Liver (tissue), 9 donors: ENCODE results near the gene SMAP1. TPM values are rescaled to one million over a fixed set of nuclear protein-coding genes. Genes with fewer than 3 reads are reported as not detected.

Experiments used
- DNase-seq: peaks from one replicate; pipeline ENCODE4 v3.0.0-alpha.2; 2017; ENCODE audit warnings: low spot score
- H3K27ac ChIP-seq, 2 donors: one replicate each; pipeline ENCODE4 v1.7.0; 2013; ENCODE audit warnings: inconsistent platforms in 2 of 2, low read length in 2 of 2, control low read depth in 1 of 2, low read depth in 1 of 2, mild to moderate bottlenecking in 1 of 2
- H3K27me3 ChIP-seq, 4 donors: one replicate each; pipeline versions ENCODE4 v1.6.1 to v1.7.0; 2013; ENCODE audit warnings: low read length in 3 of 4, inconsistent platforms in 1 of 4, mild to moderate bottlenecking in 1 of 4, moderate library complexity in 1 of 4; ENCODE audit not compliant: control insufficient read depth in 4 of 4, insufficient read depth in 4 of 4
- H3K36me3 ChIP-seq, 4 donors: one replicate each; pipeline versions ENCODE4 v1.6.1 to v1.7.0; 2013; ENCODE audit warnings: low read length in 3 of 4, mild to moderate bottlenecking in 3 of 4, low read depth in 1 of 4, moderate library complexity in 1 of 4; ENCODE audit not compliant: control insufficient read depth in 4 of 4, insufficient read depth in 3 of 4
- H3K4me1 ChIP-seq, 4 donors: one replicate each; pipeline versions ENCODE4 v1.6.1 to v1.7.0; 2013; ENCODE audit warnings: low read length in 3 of 4, mild to moderate bottlenecking in 3 of 4, moderate library complexity in 1 of 4; ENCODE audit not compliant: control insufficient read depth in 4 of 4, insufficient read depth in 4 of 4
- H3K4me3 ChIP-seq, 3 donors: one replicate each; pipeline versions ENCODE4 v1.6.1 to v1.7.0; 2013; ENCODE audit warnings: low read length in 3 of 3, control low read depth in 1 of 3, low read depth in 1 of 3, mild to moderate bottlenecking in 1 of 3
- H3K9ac ChIP-seq, 2 donors: one replicate each; pipeline ENCODE4 v1.7.0; 2013; ENCODE audit warnings: low read length in 2 of 2, mild to moderate bottlenecking in 2 of 2, moderate library complexity in 2 of 2, control low read depth in 1 of 2, low read depth in 1 of 2
- H3K9me3 ChIP-seq, 4 donors: one replicate each; pipeline versions ENCODE4 v1.6.1 to v1.7.0; 2013; ENCODE audit warnings: low read length in 3 of 4; ENCODE audit not compliant: control insufficient read depth in 4 of 4
- EGR1 ChIP-seq, 2 donors: IDR thresholded peaks; 2 replicates each; pipeline ENCODE4 v1.6.1; 2016 to 2018; ENCODE audit warnings: antibody characterized with exemption in 2 of 2, low read depth in 2 of 2
- FOXA1 ChIP-seq: IDR thresholded peaks from 2 replicates; pipeline ENCODE4 v1.6.1; 2016; ENCODE audit warnings: antibody characterized with exemption
- FOXA2 ChIP-seq: IDR thresholded peaks from 2 replicates; pipeline ENCODE4 v1.6.1; 2016; ENCODE audit warnings: antibody characterized with exemption
- GABPA ChIP-seq, 2 donors: IDR thresholded peaks in 1 of 2; conservative IDR thresholded peaks in 1 of 2; 2 replicates each; pipeline ENCODE4 v1.6.1; 2016; ENCODE audit warnings: antibody characterized with exemption in 2 of 2, mild to moderate bottlenecking in 1 of 2, moderate library complexity in 1 of 2
- HNF4G ChIP-seq: IDR thresholded peaks from 2 replicates; pipeline ENCODE4 v1.6.1; 2016; ENCODE audit warnings: antibody characterized with exemption
- JUND ChIP-seq, 2 donors: IDR thresholded peaks; 2 replicates each; pipeline ENCODE4 v1.6.1; 2016; ENCODE audit warnings: antibody characterized with exemption in 2 of 2
- NR2F2 ChIP-seq: IDR thresholded peaks from 2 replicates; pipeline ENCODE4 v1.6.1; 2016; ENCODE audit warnings: antibody characterized with exemption
- RAD21 ChIP-seq, 2 donors: IDR thresholded peaks; 2 replicates each; pipeline ENCODE4 v1.6.1; 2016; ENCODE audit warnings: antibody characterized with exemption in 2 of 2, mild to moderate bottlenecking in 2 of 2
- TAF1 ChIP-seq: conservative IDR thresholded peaks from 2 replicates; pipeline ENCODE4 v1.6.1; 2016; ENCODE audit warnings: antibody characterized with exemption, mild to moderate bottlenecking
- YY1 ChIP-seq: IDR thresholded peaks from 2 replicates; pipeline ENCODE4 v1.6.1; 2016; ENCODE audit warnings: antibody characterized with exemption, mild to moderate bottlenecking
- WGBS: extraction: QIAGEN DNeasy Blood & Tissue Kit; methylation state at CpG from one replicate; pipeline ENCODE4 v1.1.7; 2013; 5-methylcytosine and 5-hydroxymethylcytosine counted together
- polyA plus RNA-seq, 2 donors: library from polyadenylated mRNA; stranded (reverse) in 1 of 2; unstranded in 1 of 2; fragments of 200-250 nt in 1 of 2; fragments of >200 nt in 1 of 2; fragmentation: Nextera tagmentation in 1 of 2; extraction: Ambion mirVana in 1 of 2; gene quantifications; one replicate each; pipeline versions ENCODE4 v1.2.1 to v1.2.3, GENCODE V29; 2013 to 2015
- total RNA-seq, 2 donors: library from RNA; depleted of rRNA; stranded (reverse); fragments of >200 nt; gene quantifications; one replicate each; pipeline ENCODE4 v1.2.3, GENCODE V29; 2014
- TF ChIP-seq, protein P1 (sequence below): IDR thresholded peaks from 2 replicates; pipeline ENCODE4 v1.6.1; 2016; ENCODE audit warnings: antibody characterized with exemption, mild to moderate bottlenecking
- TF ChIP-seq, protein P2 (sequence below): fragments of 150-350 bp; IDR thresholded peaks from 2 replicates; pipeline ENCODE4 v1.5.1; 2017; ENCODE audit warnings: improper control_type of control experiment, low read depth, low read length; ENCODE audit not compliant: missing input control
- TF ChIP-seq, protein P3 (sequence below): IDR thresholded peaks from 2 replicates; pipeline ENCODE4 v1.6.1; 2016; ENCODE audit warnings: antibody characterized with exemption
- TF ChIP-seq, protein P4 (sequence below): IDR thresholded peaks from 2 replicates; pipeline ENCODE4 v1.6.1; 2016; ENCODE audit warnings: antibody characterized with exemption
- donor health status: healthy.
- donor health status: healthy.
- donor health status: healthy.
- donor health status: healthy.
- donor health status: healthy.

Gene SMAP1
- total and polyA plus RNA-seq, 4 donors, result 9.3 to 13.3 (median 12.7) TPM

DNA sequence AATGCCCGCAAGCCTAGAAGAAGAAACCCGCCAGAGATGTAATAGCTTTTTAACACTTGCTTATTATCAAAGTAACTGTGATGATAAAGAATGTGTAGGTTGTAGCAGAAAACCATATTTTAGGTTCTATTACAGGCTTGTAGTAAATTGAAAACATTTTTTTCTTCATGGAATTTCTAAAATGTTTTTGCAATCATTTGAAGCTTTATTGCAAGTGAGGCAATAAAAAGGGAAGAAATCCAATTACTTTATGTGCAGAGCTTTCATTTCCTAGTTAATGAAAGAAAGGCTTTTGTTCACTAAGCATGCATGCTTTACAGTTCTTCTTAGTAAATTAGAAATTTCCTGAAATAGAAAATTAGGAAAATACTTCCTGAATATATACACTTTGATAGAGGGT is 154.1 kb downstream of the SMAP1 start:
- TF ChIP-seq FOXA1 (no peak), TAF1 (no peak), FOXA2 (no peak), GABPA (IDR thresholded peaks at IDR 0.05 in 1 of 2, conservative IDR thresholded peaks at IDR 0.05 in 1 of 2) (no peak), JUND (IDR thresholded peaks at IDR 0.05) (no peak)
- TF ChIP-seq, protein P1, sequence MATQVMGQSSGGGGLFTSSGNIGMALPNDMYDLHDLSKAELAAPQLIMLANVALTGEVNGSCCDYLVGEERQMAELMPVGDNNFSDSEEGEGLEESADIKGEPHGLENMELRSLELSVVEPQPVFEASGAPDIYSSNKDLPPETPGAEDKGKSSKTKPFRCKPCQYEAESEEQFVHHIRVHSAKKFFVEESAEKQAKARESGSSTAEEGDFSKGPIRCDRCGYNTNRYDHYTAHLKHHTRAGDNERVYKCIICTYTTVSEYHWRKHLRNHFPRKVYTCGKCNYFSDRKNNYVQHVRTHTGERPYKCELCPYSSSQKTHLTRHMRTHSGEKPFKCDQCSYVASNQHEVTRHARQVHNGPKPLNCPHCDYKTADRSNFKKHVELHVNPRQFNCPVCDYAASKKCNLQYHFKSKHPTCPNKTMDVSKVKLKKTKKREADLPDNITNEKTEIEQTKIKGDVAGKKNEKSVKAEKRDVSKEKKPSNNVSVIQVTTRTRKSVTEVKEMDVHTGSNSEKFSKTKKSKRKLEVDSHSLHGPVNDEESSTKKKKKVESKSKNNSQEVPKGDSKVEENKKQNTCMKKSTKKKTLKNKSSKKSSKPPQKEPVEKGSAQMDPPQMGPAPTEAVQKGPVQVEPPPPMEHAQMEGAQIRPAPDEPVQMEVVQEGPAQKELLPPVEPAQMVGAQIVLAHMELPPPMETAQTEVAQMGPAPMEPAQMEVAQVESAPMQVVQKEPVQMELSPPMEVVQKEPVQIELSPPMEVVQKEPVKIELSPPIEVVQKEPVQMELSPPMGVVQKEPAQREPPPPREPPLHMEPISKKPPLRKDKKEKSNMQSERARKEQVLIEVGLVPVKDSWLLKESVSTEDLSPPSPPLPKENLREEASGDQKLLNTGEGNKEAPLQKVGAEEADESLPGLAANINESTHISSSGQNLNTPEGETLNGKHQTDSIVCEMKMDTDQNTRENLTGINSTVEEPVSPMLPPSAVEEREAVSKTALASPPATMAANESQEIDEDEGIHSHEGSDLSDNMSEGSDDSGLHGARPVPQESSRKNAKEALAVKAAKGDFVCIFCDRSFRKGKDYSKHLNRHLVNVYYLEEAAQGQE, result no peak
- TF ChIP-seq, protein P2, sequence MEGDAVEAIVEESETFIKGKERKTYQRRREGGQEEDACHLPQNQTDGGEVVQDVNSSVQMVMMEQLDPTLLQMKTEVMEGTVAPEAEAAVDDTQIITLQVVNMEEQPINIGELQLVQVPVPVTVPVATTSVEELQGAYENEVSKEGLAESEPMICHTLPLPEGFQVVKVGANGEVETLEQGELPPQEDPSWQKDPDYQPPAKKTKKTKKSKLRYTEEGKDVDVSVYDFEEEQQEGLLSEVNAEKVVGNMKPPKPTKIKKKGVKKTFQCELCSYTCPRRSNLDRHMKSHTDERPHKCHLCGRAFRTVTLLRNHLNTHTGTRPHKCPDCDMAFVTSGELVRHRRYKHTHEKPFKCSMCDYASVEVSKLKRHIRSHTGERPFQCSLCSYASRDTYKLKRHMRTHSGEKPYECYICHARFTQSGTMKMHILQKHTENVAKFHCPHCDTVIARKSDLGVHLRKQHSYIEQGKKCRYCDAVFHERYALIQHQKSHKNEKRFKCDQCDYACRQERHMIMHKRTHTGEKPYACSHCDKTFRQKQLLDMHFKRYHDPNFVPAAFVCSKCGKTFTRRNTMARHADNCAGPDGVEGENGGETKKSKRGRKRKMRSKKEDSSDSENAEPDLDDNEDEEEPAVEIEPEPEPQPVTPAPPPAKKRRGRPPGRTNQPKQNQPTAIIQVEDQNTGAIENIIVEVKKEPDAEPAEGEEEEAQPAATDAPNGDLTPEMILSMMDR, result no peak
- H3K4me1 ChIP-seq, result peaks cover 0 to 8% (median 4%) of the 10 kb centered on the region in 4 donors
- H3K36me3 ChIP-seq, result peaks cover 0 to 2% (median 0%) of the 10 kb centered on the region in 4 donors
- no peaks in the 10 kb centered on the region for H3K9me3 ChIP-seq
- H3K27me3 ChIP-seq, result no peaks in the 10 kb centered on the region
- WGBS, result 98% methylated on average over 2 of the region's 2 CpGs
- no peak overlapping the region for H3K9ac ChIP-seq
- H3K4me3 ChIP-seq, result no peak overlapping the region
- no peak overlapping the region for H3K27ac ChIP-seq
- DNase-seq, result no peak

DNA sequence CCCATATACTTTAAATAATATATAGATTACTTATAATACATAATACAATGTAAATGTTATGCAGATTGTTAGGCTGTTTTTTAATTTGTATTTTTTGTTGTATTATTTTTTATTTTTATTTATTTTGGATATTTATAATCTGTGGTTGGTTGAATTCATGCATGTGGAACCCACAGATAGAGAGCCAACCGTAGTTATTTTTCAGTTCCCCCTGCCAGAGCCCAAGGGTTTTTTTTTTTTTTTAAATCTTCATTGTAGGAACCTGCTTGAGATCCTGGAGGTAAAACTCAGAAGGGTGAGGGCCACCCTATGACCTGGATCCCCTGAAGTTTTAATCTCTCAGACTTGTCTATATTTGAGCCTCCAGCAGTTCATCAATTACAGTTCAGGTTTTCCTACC is 156.0 kb downstream of the SMAP1 start:
- WGBS, result 92% methylated on average over 1 of the region's 1 CpG
- TF ChIP-seq YY1 (no peak), TAF1 (no peak), EGR1 (IDR thresholded peaks at IDR 0.05; ENCODE audit: low read depth in 2 of 2) (no peak), NR2F2 (no peak), RAD21 (IDR thresholded peaks at IDR 0.05) (no peak), HNF4G (no peak)
- TF ChIP-seq, protein P3, sequence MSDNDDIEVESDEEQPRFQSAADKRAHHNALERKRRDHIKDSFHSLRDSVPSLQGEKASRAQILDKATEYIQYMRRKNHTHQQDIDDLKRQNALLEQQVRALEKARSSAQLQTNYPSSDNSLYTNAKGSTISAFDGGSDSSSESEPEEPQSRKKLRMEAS, result no peak
- TF ChIP-seq, protein P4, sequence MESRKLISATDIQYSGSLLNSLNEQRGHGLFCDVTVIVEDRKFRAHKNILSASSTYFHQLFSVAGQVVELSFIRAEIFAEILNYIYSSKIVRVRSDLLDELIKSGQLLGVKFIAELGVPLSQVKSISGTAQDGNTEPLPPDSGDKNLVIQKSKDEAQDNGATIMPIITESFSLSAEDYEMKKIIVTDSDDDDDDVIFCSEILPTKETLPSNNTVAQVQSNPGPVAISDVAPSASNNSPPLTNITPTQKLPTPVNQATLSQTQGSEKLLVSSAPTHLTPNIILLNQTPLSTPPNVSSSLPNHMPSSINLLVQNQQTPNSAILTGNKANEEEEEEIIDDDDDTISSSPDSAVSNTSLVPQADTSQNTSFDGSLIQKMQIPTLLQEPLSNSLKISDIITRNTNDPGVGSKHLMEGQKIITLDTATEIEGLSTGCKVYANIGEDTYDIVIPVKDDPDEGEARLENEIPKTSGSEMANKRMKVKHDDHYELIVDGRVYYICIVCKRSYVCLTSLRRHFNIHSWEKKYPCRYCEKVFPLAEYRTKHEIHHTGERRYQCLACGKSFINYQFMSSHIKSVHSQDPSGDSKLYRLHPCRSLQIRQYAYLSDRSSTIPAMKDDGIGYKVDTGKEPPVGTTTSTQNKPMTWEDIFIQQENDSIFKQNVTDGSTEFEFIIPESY, result no peak
- TF ChIP-seq, protein P1, result no peak
- H3K4me3 ChIP-seq, result no peak overlapping the region
- H3K9me3 ChIP-seq, result no peaks in the 10 kb centered on the region
- peaks cover 0 to 8% (median 4%) of the 10 kb centered on the region in 4 donors for H3K4me1 ChIP-seq
- H3K36me3 ChIP-seq, result peaks cover 0 to 2% (median 0%) of the 10 kb centered on the region in 4 donors
- no peak for DNase-seq
- no peak overlapping the region for H3K27ac ChIP-seq
- no peaks in the 10 kb centered on the region for H3K27me3 ChIP-seq
- no peak overlapping the region for H3K9ac ChIP-seq
